EL (cell line): ENCODE data around the gene CS.
A peak's percentile ranks its signal among the peaks of the same experiment; 100 is the strongest.
"Not testable (repeated sequence)": the region's sequence is repeated elsewhere in the genome, so short reads cannot be mapped to it uniquely, and the experiment has no call there.

Experiments
- DNase-seq: peaks from one replicate; pipeline ENCODE4 v3.0.0-alpha.2; 2016

CS gene

GRCh38 chr12:56299853-56300643 lies at the start of gene CS:
Gene CS (minus strand): TSS chr12:56300330. CDS start chr12:56300201, 129 bp downstream.
- peak; percentile 99 for DNase-seq

- DNase-seq: no peak
These were observed 48.6 kb upstream of the CS start for GRCh38 chr12:56348776-56349175.

GRCh38 chr12:56347255-56347654 lies 47.1 kb upstream of the CS start:
- DNase-seq: not testable (repeated sequence)

- no peak for DNase-seq
These were observed 46.5 kb upstream of the CS start for GRCh38 chr12:56346675-56347074.

GRCh38 chr12:56342290-56342689 lies 42.2 kb upstream of the CS start:
- not testable (repeated sequence) for DNase-seq

GRCh38 chr12:56341616-56342015 lies 41.5 kb upstream of the CS start:
- DNase-seq: no peak

- no peak for DNase-seq
These were observed 39.0 kb upstream of the CS start for GRCh38 chr12:56339158-56339422.

GRCh38 chr12:56338308-56339157 lies 38.4 kb upstream of the CS start, which contains the start of gene IL23A:
Gene IL23A (plus strand): TSS chr12:56338884. CDS start chr12:56339045, 161 bp downstream.
- peak; percentile 31 for DNase-seq

- DNase-seq: no peak
These were observed 37.7 kb upstream of the CS start for GRCh38 chr12:56337753-56338251.

GRCh38 chr12:56336361-56337167 lies 36.4 kb upstream of the CS start:
- DNase-seq: no peak

GRCh38 chr12:56335527-56335926 lies 35.4 kb upstream of the CS start:
- DNase-seq: not testable (repeated sequence)

- DNase-seq: no peak
These were observed 34.3 kb upstream of the CS start for GRCh38 chr12:56334490-56334793.

- peak; percentile 99 for DNase-seq
These were observed 33.8 kb upstream of the CS start, which contains the start of gene PAN2 for GRCh38 chr12:56333679-56334489. Gene PAN2 (minus strand): TSS chr12:56334000. CDS start chr12:56333094, 906 bp downstream.

- no peak for DNase-seq
These were observed 33.1 kb upstream of the CS start for GRCh38 chr12:56333197-56333678.

- no peak for DNase-seq
These were observed 32.5 kb upstream of the CS start for GRCh38 chr12:56332512-56333196.

- no peak for DNase-seq
These were observed 30.9 kb upstream of the CS start for GRCh38 chr12:56330936-56331490.

- no peak for DNase-seq
These were observed 26.4 kb upstream of the CS start for GRCh38 chr12:56326533-56326932.

GRCh38 chr12:56326126-56326525 lies 26.0 kb upstream of the CS start:
- no peak for DNase-seq

GRCh38 chr12:56324206-56324605 lies 24.1 kb upstream of the CS start:
- DNase-seq: no peak

- DNase-seq: not testable (repeated sequence)
These were observed 21.5 kb upstream of the CS start for GRCh38 chr12:56321610-56322009.

- DNase-seq: peak; percentile 44
These were observed 20.9 kb upstream of the CS start for GRCh38 chr12:56321027-56321426.
